CD4-positive, alpha-beta T cell treated with Interleukin-12 subunit alpha and Interleukin-12 subunit beta, for 1 hour (primary cell): ENCODE results near the gene PPP2R5A.
"Not testable (repeated sequence)": the region's sequence is repeated elsewhere in the genome, so short reads cannot be mapped to it uniquely, and the experiment has no call there.

Experiments
- DNase-seq: peaks from one replicate; pipeline ENCODE4 v3.0.0-alpha.2; 2020

The PPP2R5A gene

GRCh38 chr1:212359794-212360479 is 74.7 kb downstream of the PPP2R5A start:
- DNase-seq, result no peak

GRCh38 chr1:212364985-212365384 is 79.8 kb downstream of the PPP2R5A start:
- DNase-seq, result no peak

GRCh38 chr1:212366901-212367300 is 81.7 kb downstream of the PPP2R5A start:
- DNase-seq, result no peak

GRCh38 chr1:212367474-212368072 is 82.4 kb downstream of the PPP2R5A start:
- no peak for DNase-seq

GRCh38 chr1:212368073-212368484 is 82.9 kb downstream of the PPP2R5A start:
- DNase-seq, result peak; percentile 74

- no peak for DNase-seq
These were observed 90.8 kb downstream of the PPP2R5A start for GRCh38 chr1:212375986-212376385.

GRCh38 chr1:212377644-212378043 is 92.4 kb downstream of the PPP2R5A start:
- no peak for DNase-seq

GRCh38 chr1:212379366-212379765 is 94.2 kb downstream of the PPP2R5A start:
- no peak for DNase-seq

- DNase-seq, result no peak
These were observed 96.3 kb downstream of the PPP2R5A start for GRCh38 chr1:212381397-212382035.

- DNase-seq, result no peak
These were observed 100.8 kb downstream of the PPP2R5A start for GRCh38 chr1:212386029-212386428.

GRCh38 chr1:212388985-212389716 is 103.9 kb downstream of the PPP2R5A start:
- no peak for DNase-seq

GRCh38 chr1:212395678-212396437 is 110.6 kb downstream of the PPP2R5A start:
- not testable (repeated sequence) for DNase-seq

- DNase-seq, result no peak
These were observed 111.4 kb downstream of the PPP2R5A start for GRCh38 chr1:212396638-212397037.

- DNase-seq, result no peak
These were observed 112.0 kb downstream of the PPP2R5A start for GRCh38 chr1:212397171-212397570.

- DNase-seq, result no peak
These were observed 115.8 kb downstream of the PPP2R5A start for GRCh38 chr1:212401042-212401441.

- DNase-seq, result no peak
These were observed 116.8 kb downstream of the PPP2R5A start for GRCh38 chr1:212401838-212402582.

GRCh38 chr1:212402666-212403321 is 117.6 kb downstream of the PPP2R5A start:
- no peak for DNase-seq

- DNase-seq, result no peak
These were observed 125.1 kb downstream of the PPP2R5A start for GRCh38 chr1:212410231-212410820.
